Activated CD4-positive, alpha-beta T cell treated with anti-CD3 and anti-CD28 coated beads for 1 hour (primary cell): Measurements from ENCODE around the gene GPR84.

Source experiments
- DNase-seq: peaks from one replicate; pipeline ENCODE4 v3.0.0-alpha.2; 2020

Gene GPR84

GRCh38 chr12:54321363-54321762, 42.9 kb downstream of the GPR84 start:
- no peak for DNase-seq
